Neural progenitor cell (in vitro differentiated cells): Measurements from ENCODE around the gene MMP1.

Experiments used
- EZH2 ChIP-seq: fragments of 200-600 bp; sonication (generic); IDR thresholded peaks from 2 replicates; pipeline ENCODE4 v1.6.1; 2017; ENCODE audit warnings: antibody characterized with exemption, mild to moderate bottlenecking, moderate library complexity
- EZH2phosphoT487 ChIP-seq: fragments of 200-600 bp; sonication (generic); IDR thresholded peaks from 2 replicates; pipeline ENCODE4 v1.6.1; 2017; ENCODE audit warnings: antibody characterized with exemption
- TF ChIP-seq, protein P1 (sequence below): fragments of 200-600 bp; sonication (generic); IDR thresholded peaks from 2 replicates; pipeline ENCODE4 v1.5.1; 2017; ENCODE audit warnings: antibody characterized with exemption, mild to moderate bottlenecking

DNA sequence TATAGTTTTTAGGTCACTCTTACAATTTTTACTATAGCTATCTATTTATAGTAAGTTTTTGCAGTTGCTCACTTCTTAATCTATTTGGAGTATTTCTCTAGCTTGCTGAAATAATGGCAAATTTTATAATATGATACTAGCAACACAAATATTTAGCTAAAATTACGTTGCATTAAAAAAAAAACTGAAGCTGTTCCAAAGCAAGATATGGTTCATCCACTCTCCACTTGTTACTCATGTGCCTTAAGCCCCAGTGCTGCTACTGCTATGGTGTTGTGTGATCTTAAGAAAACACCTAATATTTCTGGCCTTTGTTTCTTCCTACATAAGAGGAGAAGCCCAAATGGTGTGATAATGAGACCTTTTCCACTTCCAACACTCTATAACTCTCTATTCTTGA is 45.0 kb upstream of the MMP1 start:
- TF ChIP-seq, protein P1, sequence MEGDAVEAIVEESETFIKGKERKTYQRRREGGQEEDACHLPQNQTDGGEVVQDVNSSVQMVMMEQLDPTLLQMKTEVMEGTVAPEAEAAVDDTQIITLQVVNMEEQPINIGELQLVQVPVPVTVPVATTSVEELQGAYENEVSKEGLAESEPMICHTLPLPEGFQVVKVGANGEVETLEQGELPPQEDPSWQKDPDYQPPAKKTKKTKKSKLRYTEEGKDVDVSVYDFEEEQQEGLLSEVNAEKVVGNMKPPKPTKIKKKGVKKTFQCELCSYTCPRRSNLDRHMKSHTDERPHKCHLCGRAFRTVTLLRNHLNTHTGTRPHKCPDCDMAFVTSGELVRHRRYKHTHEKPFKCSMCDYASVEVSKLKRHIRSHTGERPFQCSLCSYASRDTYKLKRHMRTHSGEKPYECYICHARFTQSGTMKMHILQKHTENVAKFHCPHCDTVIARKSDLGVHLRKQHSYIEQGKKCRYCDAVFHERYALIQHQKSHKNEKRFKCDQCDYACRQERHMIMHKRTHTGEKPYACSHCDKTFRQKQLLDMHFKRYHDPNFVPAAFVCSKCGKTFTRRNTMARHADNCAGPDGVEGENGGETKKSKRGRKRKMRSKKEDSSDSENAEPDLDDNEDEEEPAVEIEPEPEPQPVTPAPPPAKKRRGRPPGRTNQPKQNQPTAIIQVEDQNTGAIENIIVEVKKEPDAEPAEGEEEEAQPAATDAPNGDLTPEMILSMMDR, result no peak
- TF ChIP-seq EZH2 (no peak), EZH2phosphoT487 (no peak)
